Fibroblast of skin of left quadriceps (primary cell): ENCODE data around the gene AHDC1.
A peak's percentile ranks its signal among the peaks of the same experiment; 100 is the strongest.

Experiments
- DNase-seq, 2 experiments: peaks; one replicate each; pipeline ENCODE4 v3.0.0-alpha.2; 2013; ENCODE audit warnings: low read depth in 2 of 2

AHDC1 gene

DNA sequence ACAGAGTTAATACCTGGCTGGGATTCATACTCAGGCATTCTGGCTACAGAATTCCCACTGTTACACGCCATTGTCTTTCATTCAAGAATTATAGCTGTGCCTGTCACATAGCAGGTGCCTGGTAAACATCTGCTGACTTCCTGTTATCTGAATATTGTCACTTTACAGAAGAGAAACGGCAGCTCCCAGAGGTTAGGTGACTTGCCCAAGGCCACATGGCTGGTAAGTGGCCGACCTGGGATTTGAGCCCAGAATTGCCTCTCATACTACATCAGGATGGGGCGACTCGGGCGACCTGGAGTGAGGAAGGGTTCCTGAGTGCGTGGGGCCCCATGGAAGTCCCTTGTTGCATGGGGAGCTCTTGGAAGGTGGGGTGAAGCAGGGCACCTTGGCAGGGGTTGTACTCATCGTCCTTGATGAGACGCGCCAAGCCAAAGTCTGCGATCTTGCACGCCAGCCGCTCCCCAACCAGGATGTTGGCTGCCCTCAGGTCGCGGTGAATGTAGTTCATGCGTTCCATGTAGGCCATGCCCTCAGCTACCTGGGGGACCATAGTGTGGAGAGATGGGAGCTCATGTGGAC, 10.2 kb upstream of the AHDC1 start:
- DNase-seq, result no peak

DNA sequence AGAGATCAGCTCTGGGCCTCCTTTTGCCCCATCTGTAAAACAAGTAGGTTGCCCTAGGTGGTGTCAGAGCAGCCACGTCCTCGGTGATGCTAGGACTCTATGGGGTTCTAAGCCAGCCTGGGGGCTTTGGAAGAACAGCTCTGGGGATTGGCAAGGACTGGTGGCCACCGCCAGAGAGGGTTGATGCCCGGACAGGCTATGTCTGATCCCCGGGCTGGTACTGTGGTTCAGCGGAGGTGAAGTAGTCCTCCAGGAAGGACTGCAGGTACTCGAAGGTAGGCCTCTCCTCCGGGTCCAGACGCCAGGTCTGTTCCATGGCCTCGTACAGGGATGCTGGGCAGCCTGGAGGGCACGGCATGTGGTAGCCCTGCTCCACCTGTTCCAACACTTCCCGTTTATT, 8.8 kb upstream of the AHDC1 start:
- no peak for DNase-seq

DNA sequence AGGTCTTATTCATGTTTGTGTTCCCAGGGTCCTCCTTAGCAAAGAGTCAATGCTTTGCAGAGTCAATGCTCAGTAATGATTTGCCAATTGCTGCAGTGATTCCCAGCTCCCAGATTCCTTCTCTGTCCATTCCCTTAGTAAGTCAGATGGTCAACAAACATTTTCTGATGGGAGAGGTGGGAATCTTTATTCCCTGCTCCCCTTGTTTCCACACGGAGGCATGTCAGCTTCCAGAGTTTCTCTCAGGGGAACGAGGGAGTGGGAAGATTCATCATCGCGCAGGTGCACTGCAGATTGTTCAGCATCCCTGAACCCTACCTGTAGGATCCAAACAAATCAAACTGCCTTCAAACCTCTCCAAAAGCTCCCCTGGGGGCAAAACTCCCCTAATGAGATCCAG, 7.5 kb upstream of the AHDC1 start:
- DNase-seq, result no peak

DNA sequence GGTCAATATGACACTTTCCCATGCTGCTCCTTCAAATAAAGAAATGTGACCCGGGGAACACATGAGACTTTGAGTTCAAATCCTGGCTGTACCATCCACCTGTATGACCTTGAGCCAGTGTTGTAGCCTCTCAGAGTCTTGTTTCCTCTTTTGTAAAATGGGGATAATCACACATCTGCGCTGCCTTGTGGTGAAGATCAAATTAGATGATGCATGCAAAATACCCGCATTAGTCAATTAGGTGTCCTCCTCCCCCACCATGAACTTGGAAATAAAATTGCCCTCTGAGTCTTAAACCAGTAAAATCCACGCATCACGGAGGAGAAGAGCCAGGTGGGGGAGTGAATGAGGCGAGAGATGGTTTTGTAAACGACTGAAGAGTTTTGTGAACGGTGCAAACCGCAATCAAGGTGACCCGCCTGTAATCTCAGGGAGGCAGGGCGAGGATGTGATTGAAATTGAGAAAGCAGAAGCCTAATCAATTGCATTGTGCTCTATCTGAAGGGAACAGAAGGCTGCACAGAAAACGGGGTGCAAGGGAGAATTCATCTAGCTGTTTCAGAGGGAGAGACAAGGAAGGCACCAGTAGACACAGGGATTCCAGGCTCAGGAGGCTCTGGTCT, 5.8 kb upstream of the AHDC1 start:
- DNase-seq, result no peak

DNA sequence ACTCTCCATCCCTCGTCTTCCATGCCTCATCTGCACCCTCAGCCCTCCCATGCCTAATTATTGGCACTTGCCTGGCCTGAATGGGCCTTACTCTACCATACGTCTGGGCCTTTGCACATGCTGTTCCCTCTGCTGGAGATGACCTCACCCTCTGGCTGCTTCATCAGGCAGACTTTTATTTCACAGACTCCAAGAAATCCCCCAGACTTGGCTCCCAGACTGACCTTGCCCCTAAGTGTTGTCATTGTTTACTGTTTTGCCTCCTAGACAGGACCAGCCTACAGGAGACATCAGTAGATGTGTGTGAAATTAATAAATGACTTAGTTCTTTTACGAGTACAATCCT, 5.2 kb upstream of the AHDC1 start:
- DNase-seq, result no peak

DNA sequence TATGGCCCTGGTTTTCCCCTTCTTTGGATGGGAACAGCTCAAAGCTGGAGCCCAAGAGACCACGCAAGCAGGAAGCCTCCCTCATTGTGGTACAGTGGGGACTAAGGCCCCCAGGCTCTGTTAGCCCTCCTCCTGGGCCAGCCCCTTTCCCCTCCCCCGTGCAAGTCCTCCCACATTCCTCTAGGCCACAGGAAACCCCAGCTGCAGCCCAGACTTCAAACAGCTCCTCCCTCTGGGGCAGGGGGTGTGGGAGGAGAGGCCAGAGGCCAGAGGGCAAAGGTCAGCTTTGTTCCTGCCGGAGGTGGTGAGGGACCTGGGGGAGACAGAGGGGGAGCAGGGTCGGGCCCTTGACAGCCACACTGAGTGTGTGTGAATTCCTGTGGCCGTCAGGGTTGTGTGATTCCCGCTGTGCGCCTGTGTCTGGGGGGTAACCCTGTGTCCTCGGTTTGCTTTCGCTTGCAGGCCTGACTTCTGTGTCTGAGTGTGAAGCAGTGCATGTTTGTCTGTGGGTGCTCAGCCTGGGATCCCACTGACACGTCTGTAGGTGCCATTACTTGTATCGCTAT, 3.4 kb upstream of the AHDC1 start:
- no peak for DNase-seq

DNA sequence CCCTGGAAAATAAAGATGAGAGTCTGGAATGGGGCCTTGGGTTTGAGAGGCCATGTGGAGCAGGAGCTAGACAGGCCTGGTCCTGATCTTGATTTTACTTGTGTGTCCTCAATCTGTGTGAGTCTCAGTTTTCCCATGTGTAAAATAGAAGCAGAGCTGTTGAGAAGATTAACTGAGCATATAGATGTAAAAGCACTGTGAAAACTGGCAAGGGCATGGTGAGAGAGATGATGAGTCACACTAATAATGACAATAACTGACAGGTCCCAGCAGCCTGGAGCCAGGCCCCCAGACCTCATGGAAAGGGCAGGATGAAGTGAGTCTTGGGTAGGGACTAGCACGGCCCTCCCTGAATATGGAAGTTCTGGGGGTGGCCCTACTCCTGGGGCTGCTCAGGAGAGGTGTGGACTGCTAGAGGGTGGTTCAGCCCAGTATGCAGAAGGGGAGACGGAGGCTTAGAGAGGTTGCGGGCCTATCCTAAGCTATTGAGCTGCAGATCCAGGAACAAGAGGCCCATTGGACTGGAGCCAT, 2.8 kb upstream of the AHDC1 start:
- DNase-seq, result no peak

DNA sequence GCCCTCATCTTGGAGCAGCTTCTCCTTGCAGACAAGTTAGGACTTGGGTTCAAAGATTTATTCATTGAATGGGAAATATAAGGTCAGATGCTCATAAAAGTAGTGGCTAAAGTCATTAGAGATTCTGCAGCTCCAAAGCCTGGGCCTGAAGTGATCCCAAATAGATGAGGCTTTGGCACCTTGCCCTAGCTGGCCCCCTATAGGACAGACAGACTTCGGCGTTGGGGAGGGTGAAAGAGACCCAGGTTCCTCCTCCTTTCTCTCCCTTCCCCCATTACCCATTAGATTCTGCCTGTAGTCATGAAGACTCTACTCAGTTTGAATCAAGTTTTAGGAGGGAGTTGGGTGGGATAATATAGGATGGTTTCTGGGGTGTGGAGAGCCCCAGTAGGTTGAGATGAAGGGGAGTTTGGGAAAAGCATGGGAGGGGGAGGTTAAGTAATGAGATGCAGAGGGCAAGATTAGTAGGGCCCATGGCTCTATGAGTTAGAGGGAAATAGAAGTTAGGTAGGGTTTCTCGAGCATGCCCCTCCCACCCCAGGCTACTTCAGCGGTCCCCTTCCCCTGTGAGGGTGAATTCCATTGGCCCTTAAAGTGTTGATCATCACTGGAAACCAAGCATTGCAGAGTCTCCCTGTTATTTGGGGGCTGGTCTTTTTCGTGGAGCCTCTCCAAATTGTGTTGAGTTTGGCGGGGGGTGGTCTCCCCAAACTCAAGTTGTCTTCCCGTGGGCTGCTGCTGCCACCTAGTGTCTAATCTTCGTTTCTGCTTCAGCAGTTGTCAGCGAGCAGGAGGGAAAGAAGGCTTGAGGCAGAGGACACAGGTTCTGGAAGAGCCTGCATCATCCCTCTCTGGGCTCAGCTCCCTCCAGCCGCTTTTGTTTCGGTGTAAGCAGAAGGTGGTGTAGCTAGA, 2.1 kb upstream of the AHDC1 start:
- DNase-seq, result peak in 1 of 2 experiments; percentile 34

DNA sequence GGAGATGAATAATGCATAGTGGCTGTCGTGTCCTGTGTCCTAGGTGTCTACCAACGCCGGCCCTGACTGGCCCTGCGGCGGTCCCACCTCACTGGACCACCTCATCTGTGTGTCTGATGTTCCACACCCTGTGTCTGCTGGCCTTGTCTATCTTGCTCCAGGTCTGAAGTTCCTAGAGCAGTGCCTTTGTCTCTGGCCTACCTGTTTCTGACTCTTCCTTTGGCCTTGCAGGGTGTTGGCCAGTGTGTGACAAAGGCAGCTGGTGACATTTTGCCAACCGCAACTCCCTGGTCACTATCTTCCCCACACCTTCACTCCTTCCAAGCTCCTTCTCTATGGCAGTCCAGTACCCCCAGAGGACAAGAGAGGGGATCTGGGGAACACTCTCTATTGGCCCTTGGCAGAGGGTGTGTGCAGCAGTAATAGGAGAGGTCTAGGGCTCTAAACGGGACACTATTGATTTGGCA, 1.4 kb upstream of the AHDC1 start:
- no peak for DNase-seq

DNA sequence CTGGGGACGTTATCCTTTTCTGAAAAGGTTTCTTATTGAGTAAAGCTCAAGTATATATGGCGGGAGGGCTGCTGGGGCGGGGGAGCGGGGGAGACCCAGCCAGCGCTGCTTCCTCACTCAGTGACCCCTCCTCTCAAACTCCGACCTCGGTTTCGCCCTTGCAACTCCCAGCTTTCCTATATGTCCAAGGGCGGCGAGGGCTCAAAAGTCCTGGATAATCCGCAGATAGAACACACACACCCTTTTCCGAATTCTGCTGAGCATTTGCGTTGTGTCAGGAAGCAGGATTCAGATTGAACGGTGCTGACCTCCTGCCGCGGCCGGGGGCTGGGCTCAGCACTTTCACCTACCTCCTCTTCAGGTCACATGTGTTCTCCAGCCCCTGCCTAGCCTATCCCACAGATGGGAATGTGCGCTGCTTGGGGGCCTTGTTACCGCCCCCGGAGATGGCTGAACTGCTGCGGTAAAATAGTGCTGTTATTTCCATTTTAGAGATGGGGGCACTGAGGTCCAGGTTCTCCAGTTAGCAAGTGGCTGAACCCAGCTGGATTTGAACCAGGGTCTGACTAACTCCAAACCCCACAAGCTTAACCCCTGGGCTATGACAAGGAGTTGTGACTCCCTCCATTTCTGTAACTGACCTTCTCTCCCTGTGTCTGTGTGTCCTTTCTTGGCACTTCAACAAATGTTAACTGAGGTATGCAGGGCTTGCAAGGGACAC, 795 bp upstream of the AHDC1 start:
- no peak for DNase-seq

DNA sequence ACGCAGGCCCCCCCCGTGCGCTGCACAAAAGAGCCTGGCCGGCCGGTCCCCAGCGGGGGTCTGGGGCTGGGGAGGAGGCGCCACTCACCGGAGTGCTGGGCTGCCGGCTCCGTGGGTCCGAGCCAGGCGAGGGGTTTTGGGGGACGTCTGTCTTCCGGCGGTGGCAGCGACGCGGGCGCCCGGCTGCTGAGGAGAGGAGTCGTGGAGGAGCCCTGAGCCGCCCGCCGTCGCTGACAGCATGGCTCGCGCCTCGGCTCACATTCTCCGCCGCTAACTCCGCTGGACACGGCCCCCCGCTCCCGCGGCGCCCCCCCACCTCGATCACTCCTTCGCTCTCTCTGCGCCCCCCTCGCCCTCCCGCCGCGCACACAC, 649 bp downstream of the AHDC1 start:
- DNase-seq, result no peak

DNA sequence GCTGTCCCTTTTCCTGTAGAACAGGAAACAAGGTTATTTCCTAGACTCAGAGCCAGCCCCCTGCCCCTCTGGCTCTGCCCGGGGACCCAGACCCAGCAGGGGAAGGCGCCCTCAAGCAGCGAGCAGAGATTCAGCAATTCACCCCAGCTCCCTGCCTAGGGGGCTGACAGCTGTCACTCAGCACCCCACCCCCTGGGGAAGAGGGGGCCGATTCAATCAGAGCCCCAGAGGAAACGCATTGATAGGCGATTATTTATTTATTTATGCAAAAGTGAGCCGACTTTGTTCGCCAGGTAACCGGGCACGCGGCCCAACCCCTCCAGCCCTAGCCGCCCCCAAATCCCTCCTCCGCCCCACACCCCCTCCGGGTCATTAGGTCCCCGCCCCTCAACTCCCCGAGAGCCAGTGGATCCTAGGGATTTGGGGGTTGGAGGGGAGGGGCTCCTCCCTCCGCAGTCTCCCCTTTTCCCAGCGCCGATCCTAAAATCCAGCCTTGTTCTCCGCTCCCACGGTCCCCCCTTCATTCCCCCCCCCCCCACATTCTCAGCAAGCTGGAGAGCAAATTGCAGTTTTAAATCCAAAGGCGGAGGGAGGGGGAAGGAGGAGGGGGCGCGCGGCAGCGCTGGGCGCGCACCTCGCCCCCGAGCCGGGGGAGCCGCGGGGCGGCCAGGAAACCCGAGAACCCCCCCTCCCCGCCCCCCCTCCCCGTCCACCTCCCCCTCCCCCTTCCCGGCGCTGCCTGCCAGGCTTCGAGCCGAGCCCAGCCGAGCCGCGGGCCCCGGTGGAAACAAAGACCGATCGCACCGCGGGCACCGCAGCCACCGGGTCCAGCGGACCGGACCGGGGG, 1.3 kb downstream of the AHDC1 start:
- DNase-seq, result no peak

DNA sequence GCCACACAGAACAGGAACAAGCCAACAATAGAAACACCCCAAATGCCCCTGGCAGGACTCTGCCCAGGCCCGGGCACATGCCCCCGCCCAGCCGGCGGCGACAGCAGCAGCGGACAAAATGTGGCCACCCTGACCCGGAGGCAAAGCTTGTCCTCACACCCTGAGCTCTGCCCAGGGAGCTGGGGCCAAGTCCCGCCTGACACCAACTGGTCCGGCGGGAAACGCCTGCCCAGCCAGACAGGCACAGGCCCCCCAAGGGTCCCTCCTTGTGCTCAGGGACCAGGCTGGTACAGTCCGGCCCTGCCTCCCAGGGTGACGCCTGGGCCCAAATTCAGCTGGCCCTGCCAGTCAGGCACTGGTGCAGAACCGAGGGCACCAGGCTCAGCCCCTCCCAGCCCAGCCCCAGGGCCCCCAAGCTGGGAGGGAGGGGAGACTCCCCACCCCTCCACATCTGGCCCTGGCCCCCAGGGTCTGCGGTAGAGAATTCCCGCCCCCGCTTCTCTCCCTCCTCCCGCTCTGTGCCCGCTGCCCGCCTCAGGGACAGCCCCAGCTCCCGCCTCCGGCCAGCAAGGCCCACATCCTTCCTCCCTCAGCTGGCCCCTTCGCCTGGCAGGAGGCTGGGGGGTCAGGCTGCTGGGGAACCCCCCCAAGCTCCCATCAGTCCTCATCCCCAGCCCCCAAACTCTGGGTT, 2.0 kb downstream of the AHDC1 start:
- no peak for DNase-seq

DNA sequence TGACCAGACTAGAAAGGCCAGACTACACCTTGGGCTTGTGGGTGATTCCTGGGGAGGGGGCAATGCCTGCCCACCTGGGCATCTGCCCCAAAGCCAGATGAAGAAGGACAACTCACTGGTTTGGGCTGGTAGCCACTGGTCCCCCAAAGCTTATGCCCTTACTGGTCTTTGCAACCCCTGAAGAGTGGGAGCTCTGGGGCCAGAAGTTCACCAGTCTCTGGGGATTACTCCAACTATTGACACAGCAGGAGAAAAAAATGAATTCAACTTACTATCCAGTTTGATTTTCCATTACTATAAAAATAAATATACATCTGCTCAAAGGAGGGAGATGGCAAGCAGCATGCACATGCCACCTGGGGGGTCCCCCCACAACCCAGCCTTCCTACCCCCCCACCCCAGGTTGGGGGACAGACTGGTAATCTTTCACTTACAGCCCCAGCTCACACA, 2.6 kb downstream of the AHDC1 start:
- DNase-seq, result no peak

DNA sequence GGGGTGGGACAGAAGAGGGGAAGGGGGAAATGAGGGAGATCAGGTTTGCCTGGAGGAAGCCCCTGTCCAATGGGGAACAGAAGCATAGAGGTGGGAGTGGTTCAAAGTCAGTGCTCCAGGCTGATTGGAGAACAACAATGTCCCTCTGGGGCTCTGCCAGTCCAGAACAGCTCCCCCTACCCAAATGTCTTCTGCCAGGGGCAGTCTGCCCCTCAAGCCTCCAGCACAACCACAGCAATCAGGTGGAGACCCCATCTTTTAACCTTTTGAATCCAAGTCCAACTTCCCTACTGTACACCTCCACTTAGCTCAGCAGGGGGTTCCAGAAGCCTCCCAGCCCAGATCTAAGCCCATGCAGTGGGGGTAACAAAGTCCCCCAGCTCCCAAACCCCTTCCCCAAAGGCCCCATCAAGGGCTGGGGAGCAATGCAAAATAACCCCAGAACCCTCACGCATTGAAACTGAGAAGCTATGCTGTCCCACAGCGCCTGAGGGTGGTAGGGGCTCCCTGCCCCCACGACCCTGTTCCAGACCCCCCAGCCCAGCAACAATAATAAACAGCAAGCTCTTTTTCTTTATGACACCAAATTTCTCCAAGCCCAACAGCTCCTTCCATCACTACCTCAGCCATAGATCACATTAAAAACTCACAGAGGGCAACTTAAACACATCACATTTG, 3.3 kb downstream of the AHDC1 start:
- DNase-seq, result no peak

DNA sequence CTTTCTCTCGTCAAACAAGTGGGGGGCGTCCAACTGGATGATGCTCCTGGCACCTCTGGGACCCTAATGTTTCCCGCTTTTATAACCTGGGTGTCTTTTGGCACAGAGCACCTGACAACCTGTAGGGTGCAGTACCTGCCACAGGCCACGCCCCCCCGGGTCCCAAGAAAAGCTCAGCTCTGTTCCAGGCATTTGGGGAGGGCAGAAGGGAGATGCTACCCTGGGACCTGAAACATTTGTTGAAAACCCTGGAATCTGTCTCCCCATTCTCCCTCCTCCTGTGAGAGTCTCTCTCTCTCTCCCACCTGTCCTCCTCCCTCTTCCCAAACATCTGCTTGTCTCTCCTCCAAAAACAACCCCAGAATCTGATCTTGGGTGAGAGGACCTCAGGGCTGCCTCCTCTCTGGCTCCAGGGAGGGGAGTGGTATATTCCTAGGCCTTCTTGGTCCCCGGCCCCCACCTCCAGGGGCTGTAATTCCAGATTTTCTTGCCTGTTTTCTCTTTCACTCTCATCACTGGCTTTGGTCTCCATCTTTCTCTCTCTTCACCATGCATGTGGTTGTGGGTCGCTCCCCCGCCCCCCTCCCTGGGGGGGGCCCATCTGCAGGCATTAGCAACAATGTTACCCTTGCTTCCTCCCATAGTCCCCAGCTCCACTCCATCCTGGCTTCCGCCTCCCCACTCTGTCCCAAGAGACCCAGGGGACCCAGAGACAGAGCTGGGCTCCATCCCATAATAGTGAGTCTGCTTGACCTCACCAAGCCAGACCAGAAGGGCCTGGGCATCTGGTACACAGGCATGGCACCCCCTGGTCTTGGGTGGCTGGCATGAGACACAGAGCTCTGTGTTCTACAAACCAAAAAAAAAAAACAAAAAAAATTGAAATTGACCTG, 4.1 kb downstream of the AHDC1 start:
- DNase-seq, result no peak

DNA sequence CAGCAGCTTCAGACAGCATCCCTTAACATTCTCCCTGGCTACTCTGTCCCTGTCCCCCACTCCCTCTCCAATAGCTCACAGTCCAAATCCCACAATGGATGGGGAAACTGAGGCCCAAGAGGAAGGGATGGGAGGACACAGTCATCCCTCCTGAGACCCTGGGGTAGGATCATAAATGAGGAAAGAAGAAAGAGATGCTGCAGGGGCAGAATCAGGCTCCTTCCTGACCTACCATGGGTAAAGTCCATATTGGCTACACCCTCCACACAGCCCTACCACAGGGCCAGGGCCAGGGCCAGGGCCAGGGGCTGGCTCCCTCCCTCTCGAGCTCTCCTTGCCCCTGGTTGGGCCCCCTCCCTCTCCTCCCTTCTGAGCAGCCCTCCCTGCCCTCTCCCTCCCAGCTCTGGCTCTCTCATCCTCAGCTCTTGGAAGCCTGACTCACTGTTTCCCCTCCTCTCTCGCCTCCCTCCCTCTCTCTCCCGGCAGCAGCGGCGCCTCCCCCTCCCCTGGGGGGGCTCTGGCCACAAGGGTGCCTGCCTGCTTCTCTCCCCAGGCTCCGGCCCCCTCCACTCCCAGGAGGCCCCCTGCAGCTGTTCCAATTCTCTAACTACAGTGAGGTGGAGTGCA, 4.9 kb downstream of the AHDC1 start:
- DNase-seq, result peak in 1 of 2 experiments; percentile 44

DNA sequence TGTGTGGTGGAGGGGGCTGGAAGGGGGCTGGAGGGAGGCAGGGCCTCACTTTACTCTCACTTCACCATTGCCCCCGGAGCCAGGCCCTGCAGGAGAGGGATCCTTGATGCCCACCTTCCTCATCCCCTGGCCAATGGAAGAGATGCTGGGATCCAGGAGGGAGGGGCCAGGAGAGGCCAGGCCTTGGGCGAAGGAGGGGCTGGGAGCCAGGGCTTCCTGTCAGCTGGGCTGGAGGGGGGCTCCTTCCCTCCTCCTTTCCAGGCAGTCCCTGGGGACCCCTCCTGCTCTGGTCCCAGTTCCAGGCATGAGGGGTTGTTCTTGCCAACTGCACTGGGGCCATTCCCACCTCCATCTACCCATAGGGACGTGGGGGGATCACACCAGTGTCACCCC, 5.7 kb downstream of the AHDC1 start:
- no peak for DNase-seq
